ENCODE results near the gene SULT1E1. TPM values are rescaled to one million over a fixed set of nuclear protein-coding genes. Genes with fewer than 3 reads are reported as not detected.

Gene SULT1E1
- 9.6 and 10.2 TPM in 2 replicates for total RNA-seq

DNA sequence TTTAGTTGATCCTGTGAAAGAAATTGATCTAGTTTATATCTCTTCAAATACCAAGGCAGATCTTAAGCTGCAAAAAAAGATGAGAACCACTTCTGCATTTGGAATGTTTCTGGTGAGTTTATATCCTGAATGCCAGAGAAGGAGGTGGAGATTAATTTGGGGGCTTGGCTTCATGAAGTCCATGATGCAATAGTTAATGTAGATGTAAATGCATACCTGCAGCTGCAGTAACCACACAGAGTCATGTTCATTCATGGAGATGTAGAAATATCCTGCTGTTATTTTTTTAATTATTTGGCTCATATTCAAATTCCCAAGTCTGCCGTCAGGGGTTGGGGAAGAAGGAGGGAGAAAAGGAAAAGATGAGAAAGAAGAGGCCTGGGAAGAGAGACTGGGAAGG lies at the start of gene SULT1E1:
Gene SULT1E1 (minus strand): TSS at position 94 of the 400 bp plus-strand sequence. CDS start 2,501 bp downstream, outside the sequence.

Other genes with a start within 250 kb of the SULT1E1 start
- gene UGT2A2, start 220.5 kb downstream of the SULT1E1 start, total RNA-seq = not detected in 2 replicates
- 0.16 TPM in 1 of 2 replicates, not detected in the other for gene UGT2A1, start 206.9 kb downstream of the SULT1E1 start, total RNA-seq
- 0.65 and 4.7 TPM in 2 replicates for gene SULT1B1, start 99.5 kb downstream of the SULT1E1 start, total RNA-seq
- gene CSN1S1, start 70.9 kb upstream of the SULT1E1 start, total RNA-seq = not detected in 2 replicates
- not detected in 2 replicates for gene CSN2, start 105.6 kb upstream of the SULT1E1 start, total RNA-seq
- gene STATH, start 135.8 kb upstream of the SULT1E1 start, total RNA-seq = not detected in 2 replicates
- not detected in 2 replicates for gene HTN3, start 168.3 kb upstream of the SULT1E1 start, total RNA-seq
- gene HTN1, start 190.3 kb upstream of the SULT1E1 start, total RNA-seq = not detected in 2 replicates